HEK293 (cell line): Measurements from ENCODE around the gene RAB21.

Experiments used
- CTCF ChIA-PET: fragments of 350-600 bp; formaldehyde crosslinking; extraction: SDS; loops from one replicate; lab custom pipeline; 2021; ENCODE audit warnings: antibody characterized with exemption; lab: Yijun Ruan, JAX
- POLR2A ChIA-PET: fragments of 300-600 bp; formaldehyde crosslinking; extraction: SDS; loops from one replicate; lab custom pipeline; 2020; ENCODE audit warnings: antibody characterized with exemption, inconsistent platforms; lab: Yijun Ruan, JAX
- H3K27ac ChIP-seq: fragments of 200-500 bp; sonication (Bioruptor generic); 2 replicates; pipeline ENCODE4 v1.5.1; 2014; ENCODE audit warnings: low read depth, low read length, control low read depth, inconsistent platforms; ENCODE audit errors: extremely low read depth
- H3K36me3 ChIP-seq, 2 experiments: fragments of 200-500 bp in 1 of 2; sonication (Bioruptor generic) in 1 of 2; 1 replicate in 1 of 2; 2 replicates in 1 of 2; pipeline ENCODE4 v1.5.1; 2014 to 2017; ENCODE audit warnings: inconsistent platforms in 2 of 2, low read length in 2 of 2; ENCODE audit not compliant: control insufficient read depth in 2 of 2, insufficient read depth in 1 of 2
- H3K4me1 ChIP-seq: fragments of 200-500 bp; sonication (Bioruptor generic); 2 replicates; pipeline ENCODE4 v1.5.1; 2014; ENCODE audit warnings: mild to moderate bottlenecking, low read length, inconsistent platforms; ENCODE audit not compliant: control insufficient read depth, insufficient read depth
- H3K4me3 ChIP-seq: 2 replicates; pipeline ENCODE4 v1.5.1; 2011; ENCODE audit warnings: low read depth, mild to moderate bottlenecking, control low read depth, low read length, moderate library complexity
- H3K9me3 ChIP-seq: fragments of 200-500 bp; sonication (Bioruptor generic); 2 replicates; pipeline ENCODE4 v1.5.1; 2014; ENCODE audit warnings: low read depth, low read length, inconsistent platforms; ENCODE audit not compliant: control insufficient read depth, insufficient read depth
- HOXD13 ChIP-seq: sonication (generic); formaldehyde crosslinking; IDR thresholded peaks from 2 replicates; pipeline ENCODE4 v1.8.0; 2022; ENCODE audit warnings: missing genetic modification reagents, borderline replicate concordance
- KLF10 ChIP-seq: fragments of 450-650 bp; IDR thresholded peaks from 2 replicates; pipeline ENCODE4 v1.5.1; 2018; ENCODE audit warnings: missing biosample characterization, mild to moderate bottlenecking, missing genetic modification characterization
- KLF8 ChIP-seq: fragments of 450-650 bp; formaldehyde crosslinking; IDR thresholded peaks from 2 replicates; pipeline ENCODE4 v1.5.1; 2016; ENCODE audit warnings: missing biosample characterization, missing genetic modification characterization
- PBX3 ChIP-seq: sonication (generic); formaldehyde crosslinking; IDR thresholded peaks from 2 replicates; pipeline ENCODE4 v1.8.1; 2022; ENCODE audit warnings: mild to moderate bottlenecking, moderate library complexity, missing genetic modification reagents
- PRDM1 ChIP-seq: fragments of 450-650 bp; formaldehyde crosslinking; IDR thresholded peaks from 2 replicates; pipeline ENCODE4; 2016; ENCODE audit warnings: missing biosample characterization, missing genetic modification characterization
- REPIN1 ChIP-seq: fragments of 450-650 bp; formaldehyde crosslinking; IDR thresholded peaks from 2 replicates; pipeline ENCODE4 v1.5.1; 2017; ENCODE audit warnings: missing biosample characterization, missing genetic modification characterization, low read depth
- ZNF16 ChIP-seq: fragments of 450-650 bp; formaldehyde crosslinking; IDR thresholded peaks from 2 replicates; pipeline ENCODE4 v1.5.1; 2016; ENCODE audit warnings: low read depth, missing biosample characterization, missing genetic modification characterization
- ZNF214 ChIP-seq: fragments of 450-650 bp; formaldehyde crosslinking; IDR thresholded peaks from 2 replicates; pipeline ENCODE4 v1.5.1; 2017; ENCODE audit warnings: missing biosample characterization, mild to moderate bottlenecking, missing genetic modification characterization, borderline replicate concordance
- ZNF292 ChIP-seq: fragments of 450-650 bp; formaldehyde crosslinking; IDR thresholded peaks from 2 replicates; pipeline ENCODE4 v1.5.1; 2016; ENCODE audit warnings: low read depth, missing biosample characterization, missing genetic modification characterization, borderline replicate concordance
- ZNF311 ChIP-seq: fragments of 450-650 bp; formaldehyde crosslinking; IDR thresholded peaks from 2 replicates; pipeline ENCODE4 v1.5.1; 2017; ENCODE audit warnings: missing biosample characterization, missing genetic modification characterization, borderline replicate concordance
- ZNF404 ChIP-seq: fragments of 450-650 bp; formaldehyde crosslinking; IDR thresholded peaks from 2 replicates; pipeline ENCODE4 v1.5.1; 2017; ENCODE audit warnings: missing biosample characterization, missing genetic modification characterization
- ZNF473 ChIP-seq: fragments of 450-650 bp; formaldehyde crosslinking; IDR thresholded peaks from 2 replicates; pipeline ENCODE4 v1.5.1; 2017; ENCODE audit warnings: missing biosample characterization, missing genetic modification characterization
- ZNF501 ChIP-seq: fragments of 450-650 bp; formaldehyde crosslinking; IDR thresholded peaks from 2 replicates; pipeline ENCODE4 v1.5.1; 2016; ENCODE audit warnings: missing biosample characterization, missing genetic modification characterization
- ZNF530 ChIP-seq: fragments of 450-650 bp; formaldehyde crosslinking; IDR thresholded peaks from 2 replicates; pipeline ENCODE4 v1.5.1; 2016; ENCODE audit warnings: low read depth, missing biosample characterization, missing genetic modification characterization
- ZNF544 ChIP-seq: fragments of 450-650 bp; formaldehyde crosslinking; IDR thresholded peaks from 2 replicates; pipeline ENCODE4 v1.5.0; 2017; ENCODE audit warnings: missing biosample characterization, missing genetic modification characterization
- ZNF548 ChIP-seq: fragments of 450-650 bp; formaldehyde crosslinking; IDR thresholded peaks from 2 replicates; pipeline ENCODE4 v1.5.1; 2016; ENCODE audit warnings: missing biosample characterization, missing genetic modification characterization
- ZNF610 ChIP-seq: fragments of 450-650 bp; formaldehyde crosslinking; IDR thresholded peaks from 2 replicates; pipeline ENCODE4 v1.5.1; 2016; ENCODE audit warnings: missing biosample characterization, missing genetic modification characterization, borderline replicate concordance
- ZNF658 ChIP-seq: fragments of 450-650 bp; formaldehyde crosslinking; IDR thresholded peaks from 2 replicates; pipeline ENCODE4; 2016; ENCODE audit warnings: missing biosample characterization, missing genetic modification characterization
- ZNF837 ChIP-seq: fragments of 450-650 bp; formaldehyde crosslinking; IDR thresholded peaks from 2 replicates; pipeline ENCODE4 v1.5.1; 2016; ENCODE audit warnings: missing biosample characterization, missing genetic modification characterization
- TF ChIP-seq, protein P1 (sequence below): fragments of 450-650 bp; formaldehyde crosslinking; IDR thresholded peaks from 2 replicates; pipeline ENCODE4 v1.5.0; 2017; ENCODE audit warnings: missing biosample characterization, missing genetic modification characterization, borderline replicate concordance
- TF ChIP-seq, protein P2 (sequence below): fragments of 450-650 bp; formaldehyde crosslinking; IDR thresholded peaks from 2 replicates; pipeline ENCODE4 v1.5.1; 2016; ENCODE audit warnings: missing biosample characterization, missing genetic modification characterization

RAB21 gene

DNA sequence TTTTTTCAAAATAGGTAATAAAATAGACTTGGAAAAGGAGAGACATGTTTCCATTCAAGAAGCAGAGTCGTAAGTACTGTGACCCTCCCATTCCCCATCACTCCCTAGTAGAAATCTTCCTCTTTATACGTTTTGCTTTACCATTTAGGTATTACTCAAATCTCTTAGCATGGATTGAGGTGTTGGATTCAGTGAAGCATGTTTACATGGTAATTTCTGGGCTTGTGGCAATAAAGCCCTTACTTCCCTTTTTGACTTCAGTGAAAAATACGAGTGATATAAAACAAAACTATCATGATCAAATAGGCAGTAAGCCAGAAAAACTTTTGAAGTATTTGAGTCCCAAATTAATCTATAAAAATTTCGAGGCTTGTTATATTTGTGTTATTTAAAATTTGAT lies 27.4 kb downstream of the RAB21 start:
- no peak for TF ChIP-seq ZNF544 (tag by site-specific recombination)
- TF ChIP-seq ZNF404 (tag by site-specific recombination), result no peak
- TF ChIP-seq PRDM1, result no peak
- TF ChIP-seq ZNF610 (tag by site-specific recombination), result no peak
- TF ChIP-seq, protein P1, sequence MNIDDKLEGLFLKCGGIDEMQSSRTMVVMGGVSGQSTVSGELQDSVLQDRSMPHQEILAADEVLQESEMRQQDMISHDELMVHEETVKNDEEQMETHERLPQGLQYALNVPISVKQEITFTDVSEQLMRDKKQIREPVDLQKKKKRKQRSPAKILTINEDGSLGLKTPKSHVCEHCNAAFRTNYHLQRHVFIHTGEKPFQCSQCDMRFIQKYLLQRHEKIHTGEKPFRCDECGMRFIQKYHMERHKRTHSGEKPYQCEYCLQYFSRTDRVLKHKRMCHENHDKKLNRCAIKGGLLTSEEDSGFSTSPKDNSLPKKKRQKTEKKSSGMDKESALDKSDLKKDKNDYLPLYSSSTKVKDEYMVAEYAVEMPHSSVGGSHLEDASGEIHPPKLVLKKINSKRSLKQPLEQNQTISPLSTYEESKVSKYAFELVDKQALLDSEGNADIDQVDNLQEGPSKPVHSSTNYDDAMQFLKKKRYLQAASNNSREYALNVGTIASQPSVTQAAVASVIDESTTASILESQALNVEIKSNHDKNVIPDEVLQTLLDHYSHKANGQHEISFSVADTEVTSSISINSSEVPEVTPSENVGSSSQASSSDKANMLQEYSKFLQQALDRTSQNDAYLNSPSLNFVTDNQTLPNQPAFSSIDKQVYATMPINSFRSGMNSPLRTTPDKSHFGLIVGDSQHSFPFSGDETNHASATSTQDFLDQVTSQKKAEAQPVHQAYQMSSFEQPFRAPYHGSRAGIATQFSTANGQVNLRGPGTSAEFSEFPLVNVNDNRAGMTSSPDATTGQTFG (tag by site-specific recombination), result no peak
- no peak for TF ChIP-seq HOXD13
- TF ChIP-seq PBX3, result no peak
- no peak for TF ChIP-seq REPIN1 (tag by site-specific recombination)
- TF ChIP-seq, all 188 proteins: peak for 0
- Histone ChIP-seq H3K4me3 (no peak overlapping the region), H3K4me1 (no peaks in the 10 kb centered on the region), H3K9me3 (no peaks in the 10 kb centered on the region), H3K36me3 (peaks cover 30 to 49% of the 10 kb centered on the region in 2 experiments), H3K27ac (no peak overlapping the region)
- POLR2A ChIA-PET, result no interaction called here
- CTCF ChIA-PET, result interaction anchor here (1.0 kb wide), 1 partner anchor 65 kb away, joined by 5 read pairs; no protein-coding TSS in a partner anchor

GRCh38 chr12:71786829-71787228 lies 32.2 kb downstream of the RAB21 start:
- CTCF ChIA-PET, result interaction anchor here (0.7 kb wide), 1 partner anchor 394 kb away, joined by 4 read pairs; no protein-coding TSS in a partner anchor
- H3K36me3 ChIP-seq, result peaks cover 33 to 43% of the 10 kb centered on the region in 2 experiments
- H3K9me3 ChIP-seq, result no peaks in the 10 kb centered on the region
- H3K27ac ChIP-seq, result no peak overlapping the region
- no peak overlapping the region for H3K4me3 ChIP-seq
- no peaks in the 10 kb centered on the region for H3K4me1 ChIP-seq
- TF ChIP-seq ZNF501 (no peak), ZNF311 (tag by site-specific recombination) (no peak), KLF8 (no peak), ZNF658 (tag by site-specific recombination) (no peak), ZNF214 (no peak), KLF10 (tag by site-specific recombination) (no peak), ZNF473 (tag by site-specific recombination) (no peak), ZNF292 (tag by site-specific recombination) (no peak), ZNF548 (no peak), PRDM1 (no peak), ZNF530 (tag by site-specific recombination) (no peak)
- POLR2A ChIA-PET, result no interaction called here

- TF ChIP-seq ZNF837 (tag by site-specific recombination) (no peak), ZNF16 (tag by site-specific recombination) (no peak), PRDM1 (no peak)
- TF ChIP-seq, protein P2, sequence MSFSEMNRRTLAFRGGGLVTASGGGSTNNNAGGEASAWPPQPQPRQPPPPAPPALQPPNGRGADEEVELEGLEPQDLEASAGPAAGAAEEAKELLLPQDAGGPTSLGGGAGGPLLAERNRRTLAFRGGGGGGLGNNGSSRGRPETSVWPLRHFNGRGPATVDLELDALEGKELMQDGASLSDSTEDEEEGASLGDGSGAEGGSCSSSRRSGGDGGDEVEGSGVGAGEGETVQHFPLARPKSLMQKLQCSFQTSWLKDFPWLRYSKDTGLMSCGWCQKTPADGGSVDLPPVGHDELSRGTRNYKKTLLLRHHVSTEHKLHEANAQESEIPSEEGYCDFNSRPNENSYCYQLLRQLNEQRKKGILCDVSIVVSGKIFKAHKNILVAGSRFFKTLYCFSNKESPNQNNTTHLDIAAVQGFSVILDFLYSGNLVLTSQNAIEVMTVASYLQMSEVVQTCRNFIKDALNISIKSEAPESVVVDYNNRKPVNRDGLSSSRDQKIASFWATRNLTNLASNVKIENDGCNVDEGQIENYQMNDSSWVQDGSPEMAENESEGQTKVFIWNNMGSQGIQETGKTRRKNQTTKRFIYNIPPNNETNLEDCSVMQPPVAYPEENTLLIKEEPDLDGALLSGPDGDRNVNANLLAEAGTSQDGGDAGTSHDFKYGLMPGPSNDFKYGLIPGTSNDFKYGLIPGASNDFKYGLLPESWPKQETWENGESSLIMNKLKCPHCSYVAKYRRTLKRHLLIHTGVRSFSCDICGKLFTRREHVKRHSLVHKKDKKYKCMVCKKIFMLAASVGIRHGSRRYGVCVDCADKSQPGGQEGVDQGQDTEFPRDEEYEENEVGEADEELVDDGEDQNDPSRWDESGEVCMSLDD (tag by site-specific recombination), result no peak
- TF ChIP-seq, protein P1 (tag by site-specific recombination), result no peak
- CTCF ChIA-PET, result no interaction called here
- POLR2A ChIA-PET, result no interaction called here
- no peak overlapping the region for H3K4me3 ChIP-seq
- no peaks in the 10 kb centered on the region for H3K4me1 ChIP-seq
- no peak overlapping the region for H3K27ac ChIP-seq
- H3K9me3 ChIP-seq, result no peaks in the 10 kb centered on the region
- H3K36me3 ChIP-seq, result peaks cover 27 to 39% of the 10 kb centered on the region in 2 experiments
These were observed 32.9 kb downstream of the RAB21 start for GRCh38 chr12:71787580-71787979.
